Measurements from ENCODE around the gene FKBP3. TPM values are rescaled to one million over a fixed set of nuclear protein-coding genes. Genes with fewer than 3 reads are reported as not detected.

Gene FKBP3
- total RNA-seq = 49.1 to 70.1 TPM (median 49.6 TPM) in 3 replicates
- long read RNA-seq, transcript FKBP3-202 (7 exons, 1,346 nt) = major isoform, 56 of 61 reads
- long read RNA-seq, partial matches to known transcripts = 1 of 61 reads
- long read RNA-seq, other reads (novel, unspliced or antisense) = 4 of 61 reads

GRCh38 chr14:45134051-45134958 lies at the start of gene FKBP3:
Gene FKBP3 (minus strand): TSS chr14:45134481. CDS start chr14:45134456, 25 bp downstream.
- H3K36me3 Mint-ChIP-seq (ENCODE audit: low read depth) = peaks cover 1% of the 10 kb centered on the region
- H3K27ac Mint-ChIP-seq (ENCODE audit: unreplicated experiment) = peak within 1 kb of the TSS; percentile 99
- DNase-seq (ENCODE audit: low spot score) = peak; percentile 98
- peak within 1 kb of the TSS; percentile 100 for H3K4me3 Mint-ChIP-seq (ENCODE audit: unreplicated experiment)
- peak; percentile 64 for TF ChIP-seq CTCF (IDR thresholded peaks at IDR 0.05)
- no peaks in the 10 kb centered on the region for H3K9me3 Mint-ChIP-seq (ENCODE audit: low read depth)
- H3K27me3 Mint-ChIP-seq (ENCODE audit: low read depth) = no peaks in the 10 kb centered on the region
- H3K4me1 Mint-ChIP-seq (ENCODE audit: low read depth) = peaks cover 57% of the 10 kb centered on the region

GRCh38 chr14:45181806-45182205 lies 47.5 kb upstream of the FKBP3 start:
- DNase-seq (ENCODE audit: low spot score) = no peak
- Mint-ChIP-seq H3K4me3 (ENCODE audit: unreplicated experiment) (no peak overlapping the region), H3K36me3 (ENCODE audit: low read depth) (peaks cover 2% of the 10 kb centered on the region), H3K27me3 (ENCODE audit: low read depth) (no peaks in the 10 kb centered on the region), H3K9me3 (ENCODE audit: low read depth) (no peaks in the 10 kb centered on the region), H3K27ac (ENCODE audit: unreplicated experiment) (no peak overlapping the region), H3K4me1 (ENCODE audit: low read depth) (peaks cover 4% of the 10 kb centered on the region)
- TF ChIP-seq CTCF (IDR thresholded peaks at IDR 0.05) = no peak

- Mint-ChIP-seq H3K9me3 (ENCODE audit: low read depth) (no peaks in the 10 kb centered on the region), H3K36me3 (ENCODE audit: low read depth) (peaks cover 2% of the 10 kb centered on the region), H3K4me1 (ENCODE audit: low read depth) (peaks cover 4% of the 10 kb centered on the region), H3K4me3 (ENCODE audit: unreplicated experiment) (no peak overlapping the region), H3K27ac (ENCODE audit: unreplicated experiment) (no peak overlapping the region), H3K27me3 (ENCODE audit: low read depth) (no peaks in the 10 kb centered on the region)
- no peak for DNase-seq (ENCODE audit: low spot score)
- no peak for TF ChIP-seq CTCF (IDR thresholded peaks at IDR 0.05)
Measured at GRCh38 chr14:45181329-45181728, 47.0 kb upstream of the FKBP3 start.

GRCh38 chr14:45177076-45177475 lies 42.8 kb upstream of the FKBP3 start:
- no peak overlapping the region for H3K27ac Mint-ChIP-seq (ENCODE audit: unreplicated experiment)
- no peaks in the 10 kb centered on the region for H3K9me3 Mint-ChIP-seq (ENCODE audit: low read depth)
- no peak for DNase-seq (ENCODE audit: low spot score)
- H3K4me3 Mint-ChIP-seq (ENCODE audit: unreplicated experiment) = no peak overlapping the region
- H3K36me3 Mint-ChIP-seq (ENCODE audit: low read depth) = no peaks in the 10 kb centered on the region
- H3K27me3 Mint-ChIP-seq (ENCODE audit: low read depth) = no peaks in the 10 kb centered on the region
- no peak for TF ChIP-seq CTCF (IDR thresholded peaks at IDR 0.05)
- peaks cover 4% of the 10 kb centered on the region for H3K4me1 Mint-ChIP-seq (ENCODE audit: low read depth)

- H3K4me3 Mint-ChIP-seq (ENCODE audit: unreplicated experiment) = no peak overlapping the region
- H3K4me1 Mint-ChIP-seq (ENCODE audit: low read depth) = no peaks in the 10 kb centered on the region
- H3K36me3 Mint-ChIP-seq (ENCODE audit: low read depth) = no peaks in the 10 kb centered on the region
- no peak for TF ChIP-seq CTCF (IDR thresholded peaks at IDR 0.05)
- no peaks in the 10 kb centered on the region for H3K9me3 Mint-ChIP-seq (ENCODE audit: low read depth)
- no peak overlapping the region for H3K27ac Mint-ChIP-seq (ENCODE audit: unreplicated experiment)
- no peaks in the 10 kb centered on the region for H3K27me3 Mint-ChIP-seq (ENCODE audit: low read depth)
- DNase-seq (ENCODE audit: low spot score) = no peak
Measured at GRCh38 chr14:45169906-45170305, 35.6 kb upstream of the FKBP3 start.

Data from chondrocyte (in vitro differentiated cells).